ENCODE results near the gene DNAJC5. TPM values are rescaled to one million over a fixed set of nuclear protein-coding genes. Genes with fewer than 3 reads are reported as not detected.

Gene DNAJC5
- polyA plus RNA-seq, 1 donor (not counting 4 experiments of a cell fraction or from before 2014, with no cell fraction given): 43.7 TPM

DNA sequence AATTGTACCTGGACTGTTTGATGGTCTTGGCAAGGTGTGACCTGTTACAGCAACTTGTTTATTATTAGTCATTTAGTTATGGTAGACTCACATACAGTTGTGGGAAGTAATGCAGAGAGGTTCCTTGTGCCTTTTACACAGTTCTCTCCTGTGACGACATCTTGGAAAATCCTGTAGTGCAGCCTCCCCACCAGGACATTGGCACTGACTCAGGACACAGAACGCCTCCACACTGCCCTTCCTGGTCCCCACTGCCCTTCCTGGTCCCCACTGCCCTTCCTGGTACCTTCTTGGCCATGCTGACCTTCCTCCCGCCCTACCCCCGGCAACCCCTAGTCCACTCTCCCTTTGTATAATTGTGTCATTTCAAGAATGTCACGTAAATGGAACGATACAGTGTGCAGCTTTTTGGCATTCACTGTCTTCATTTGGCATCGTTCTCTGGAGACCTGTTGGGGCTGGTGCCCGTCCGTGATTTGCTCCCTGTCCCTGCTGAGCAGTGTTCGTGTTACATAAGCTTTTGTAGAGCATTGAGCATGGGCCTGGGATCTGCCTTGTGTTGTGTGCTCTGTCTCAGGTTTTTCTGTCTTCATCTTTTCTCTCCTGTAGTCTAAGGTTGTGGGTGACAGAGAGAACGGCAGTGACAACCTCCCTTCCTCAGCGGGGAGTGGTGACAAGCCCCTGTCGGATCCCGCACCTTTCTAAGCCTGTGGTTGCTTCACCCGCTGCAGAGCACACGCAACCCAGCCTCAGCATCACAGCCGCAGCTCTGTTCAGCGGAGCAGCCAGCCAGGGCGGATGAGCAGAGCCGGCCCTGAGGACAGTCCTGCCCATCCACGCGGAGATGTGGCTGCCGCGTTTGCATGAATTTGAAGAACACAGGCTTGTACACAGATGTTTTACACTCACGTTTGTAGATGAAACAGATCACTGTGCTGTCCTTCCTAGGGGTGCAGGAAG is 5.4 kb upstream of the DNAJC5 start:
- no peak for TF ChIP-seq EZH2 (IDR thresholded peaks at IDR 0.05; ENCODE audit: low read length)
- TF ChIP-seq, protein P1, sequence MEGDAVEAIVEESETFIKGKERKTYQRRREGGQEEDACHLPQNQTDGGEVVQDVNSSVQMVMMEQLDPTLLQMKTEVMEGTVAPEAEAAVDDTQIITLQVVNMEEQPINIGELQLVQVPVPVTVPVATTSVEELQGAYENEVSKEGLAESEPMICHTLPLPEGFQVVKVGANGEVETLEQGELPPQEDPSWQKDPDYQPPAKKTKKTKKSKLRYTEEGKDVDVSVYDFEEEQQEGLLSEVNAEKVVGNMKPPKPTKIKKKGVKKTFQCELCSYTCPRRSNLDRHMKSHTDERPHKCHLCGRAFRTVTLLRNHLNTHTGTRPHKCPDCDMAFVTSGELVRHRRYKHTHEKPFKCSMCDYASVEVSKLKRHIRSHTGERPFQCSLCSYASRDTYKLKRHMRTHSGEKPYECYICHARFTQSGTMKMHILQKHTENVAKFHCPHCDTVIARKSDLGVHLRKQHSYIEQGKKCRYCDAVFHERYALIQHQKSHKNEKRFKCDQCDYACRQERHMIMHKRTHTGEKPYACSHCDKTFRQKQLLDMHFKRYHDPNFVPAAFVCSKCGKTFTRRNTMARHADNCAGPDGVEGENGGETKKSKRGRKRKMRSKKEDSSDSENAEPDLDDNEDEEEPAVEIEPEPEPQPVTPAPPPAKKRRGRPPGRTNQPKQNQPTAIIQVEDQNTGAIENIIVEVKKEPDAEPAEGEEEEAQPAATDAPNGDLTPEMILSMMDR (optimal IDR thresholded peaks at IDR 0.05 in 1 of 3, IDR thresholded peaks at IDR 0.05 in 1 of 3, conservative IDR thresholded peaks at IDR 0.05 in 1 of 3; ENCODE audit: extremely low read depth in 1 of 3, insufficient read depth in 2 of 3, low read length in 3 of 3): no peak
- peak overlapping the region; percentile 46 for H3K9ac ChIP-seq (ENCODE audit: control insufficient read depth, extremely low read depth, insufficient read depth, low read length)
- no peaks in the 10 kb centered on the region for H3K9me3 ChIP-seq (ENCODE audit: control insufficient read depth, low read depth, low read length)
- peaks cover 3% of the 10 kb centered on the region for H3K9me1 ChIP-seq (ENCODE audit: control insufficient read depth, extremely low read depth, insufficient read depth, low read length)
- FAIRE-seq (peak; percentile 41), DNase-seq (ENCODE audit: low read depth, low spot score) (no peak)
- H3K27ac ChIP-seq (ENCODE audit: control insufficient read depth, insufficient read depth, low read length): peak overlapping the region; percentile 74
- H3K4me2 ChIP-seq (ENCODE audit: control insufficient read depth, extremely low read depth, insufficient read depth, low read depth, low read length): peak overlapping the region; percentile 25
- H3K4me1 ChIP-seq (ENCODE audit: control insufficient read depth, extremely low read depth, insufficient read depth, low read length): peaks cover 42% of the 10 kb centered on the region
- dilution Hi-C loops (cut with MboI; ENCODE audit: extremely low pct_ligation_motif_present, low sequenced_read_pairs): no loop called here
- H2AFZ ChIP-seq (ENCODE audit: control insufficient read depth, low read length): no peak overlapping the region
- H4K20me1 ChIP-seq (ENCODE audit: control insufficient read depth, extremely low read depth, insufficient read depth, low read length): peaks cover 19% of the 10 kb centered on the region
- no peaks in the 10 kb centered on the region for H3K27me3 ChIP-seq (ENCODE audit: control insufficient read depth, extremely low read depth, insufficient read depth, low read length)
- H3K4me3 ChIP-seq (ENCODE audit: control insufficient read depth in 2 of 3, extremely low read depth in 1 of 3, insufficient read depth in 2 of 3, low read depth in 1 of 3, low read length in 3 of 3): no peak overlapping the region
- peaks cover 43 to 48% of the 10 kb centered on the region in 2 experiments for H3K36me3 ChIP-seq (ENCODE audit: control insufficient read depth in 2 of 2, extremely low read depth in 1 of 2, insufficient read depth in 2 of 2, low read length in 2 of 2)
- peaks cover 30% of the 10 kb centered on the region for H3K79me2 ChIP-seq (ENCODE audit: control insufficient read depth, insufficient read depth, low read length)

DNA sequence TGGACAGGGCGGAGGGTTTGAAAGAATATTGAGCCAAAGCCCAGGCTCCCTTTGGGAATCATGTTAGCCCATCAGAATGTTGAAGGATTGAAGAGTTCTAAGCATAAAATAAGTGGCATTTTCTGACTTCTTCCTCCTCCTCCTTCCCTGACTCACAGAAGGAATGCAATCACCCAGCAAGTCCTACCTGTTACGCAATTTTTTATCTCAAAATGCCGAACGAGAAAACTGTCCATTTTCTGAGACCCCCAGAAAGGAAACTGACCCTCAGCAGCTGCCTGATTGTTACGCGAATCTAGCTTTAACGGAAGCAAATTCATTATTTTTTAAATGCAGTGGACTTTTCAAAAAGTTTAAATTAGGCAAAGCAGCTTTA is 4.7 kb upstream of the DNAJC5 start:
- no peak for FAIRE-seq
- peaks cover 40 to 43% of the 10 kb centered on the region in 2 experiments for H3K36me3 ChIP-seq (ENCODE audit: control insufficient read depth in 2 of 2, extremely low read depth in 1 of 2, insufficient read depth in 2 of 2, low read length in 2 of 2)
- no peaks in the 10 kb centered on the region for H3K27me3 ChIP-seq (ENCODE audit: control insufficient read depth, extremely low read depth, insufficient read depth, low read length)
- DNase-seq (ENCODE audit: low read depth, low spot score): no peak
- H3K9ac ChIP-seq (ENCODE audit: control insufficient read depth, extremely low read depth, insufficient read depth, low read length): peak overlapping the region; percentile 46
- H3K9me1 ChIP-seq (ENCODE audit: control insufficient read depth, extremely low read depth, insufficient read depth, low read length): peaks cover 3% of the 10 kb centered on the region
- H3K9me3 ChIP-seq (ENCODE audit: control insufficient read depth, low read depth, low read length): no peaks in the 10 kb centered on the region
- no peak overlapping the region for H3K4me3 ChIP-seq (ENCODE audit: control insufficient read depth in 2 of 3, extremely low read depth in 1 of 3, insufficient read depth in 2 of 3, low read depth in 1 of 3, low read length in 3 of 3)
- peaks cover 35% of the 10 kb centered on the region for H3K4me1 ChIP-seq (ENCODE audit: control insufficient read depth, extremely low read depth, insufficient read depth, low read length)
- TF ChIP-seq, protein P1 (optimal IDR thresholded peaks at IDR 0.05 in 1 of 3, IDR thresholded peaks at IDR 0.05 in 1 of 3, conservative IDR thresholded peaks at IDR 0.05 in 1 of 3; ENCODE audit: extremely low read depth in 1 of 3, insufficient read depth in 2 of 3, low read length in 3 of 3): no peak
- TF ChIP-seq EZH2 (IDR thresholded peaks at IDR 0.05; ENCODE audit: low read length): no peak
- dilution Hi-C loops (cut with MboI; ENCODE audit: extremely low pct_ligation_motif_present, low sequenced_read_pairs): no loop called here
- peaks cover 24% of the 10 kb centered on the region for H3K79me2 ChIP-seq (ENCODE audit: control insufficient read depth, insufficient read depth, low read length)
- H3K4me2 ChIP-seq (ENCODE audit: control insufficient read depth, extremely low read depth, insufficient read depth, low read depth, low read length): peak overlapping the region; percentile 0
- H2AFZ ChIP-seq (ENCODE audit: control insufficient read depth, low read length): no peak overlapping the region
- H4K20me1 ChIP-seq (ENCODE audit: control insufficient read depth, extremely low read depth, insufficient read depth, low read length): peaks cover 14% of the 10 kb centered on the region
- H3K27ac ChIP-seq (ENCODE audit: control insufficient read depth, insufficient read depth, low read length): peak overlapping the region; percentile 74
